ENCODE measurements around the gene UBC. TPM values are rescaled to one million over a fixed set of nuclear protein-coding genes. Genes with fewer than 3 reads are reported as not detected.

UBC gene
- total RNA-seq (2021): 523 and 533 TPM in 2 replicates
- long read RNA-seq, transcript UBC-205 (1 exons, 3,745 nt): minor isoform, 237 of 2,395 reads
- long read RNA-seq, transcript UBC-201 (2 exons, 2,688 nt): major isoform, 2,132 of 2,395 reads
- long read RNA-seq, transcript UBC-204 (2 exons, 624 nt): minor isoform, 8 of 2,395 reads
- long read RNA-seq, partial matches to known transcripts: 3 of 2,395 reads
- long read RNA-seq, other reads (novel, unspliced or antisense): 14 of 2,395 reads

- Histone ChIP-seq H4K8ac (replicated peaks; ENCODE audit: insufficient read length, low read depth, low read length) (no peak within 1 kb of the TSS), H2AK5ac (ENCODE audit: insufficient read length, low read length) (no peak within 1 kb of the TSS), H4K91ac (ENCODE audit: insufficient read length, low read depth, low read length) (no peak within 1 kb of the TSS), H3K27ac (ENCODE audit: insufficient read length, low read depth, low read length) (peak within 1 kb of the TSS; percentile 68), H3K4me2 (ENCODE audit: insufficient read depth, insufficient read length, low read length) (peak within 1 kb of the TSS; percentile 94), H2BK5ac (ENCODE audit: insufficient read length, low read length) (peak within 1 kb of the TSS; percentile 79), H3K23me2 (ENCODE audit: insufficient read length, low read depth, low read length, poor library complexity, severe bottlenecking) (peaks cover 9% of the 10 kb centered on the region), H3K18ac (ENCODE audit: insufficient read length, low read depth, low read length) (peak within 1 kb of the TSS; percentile 97), H3K79me1 (ENCODE audit: insufficient read depth, low read depth, low read length, poor library complexity, severe bottlenecking) (peaks cover 3% of the 10 kb centered on the region), H3K4me1 (ENCODE audit: insufficient read depth, low read length) (peaks cover 8% of the 10 kb centered on the region; the same call in 1 of the 2 replicates), H2AFZ (ENCODE audit: low read length) (peak within 1 kb of the TSS; percentile 19), H2BK120ac (ENCODE audit: low read depth, low read length, poor library complexity, severe bottlenecking) (peak within 1 kb of the TSS; percentile 90), H3K14ac (ENCODE audit: insufficient read depth, low read length) (peak within 1 kb of the TSS; percentile 98), H3K4ac (ENCODE audit: low read depth, low read length) (no peak within 1 kb of the TSS; the same call in 1 of the 2 replicates), H2BK12ac (ENCODE audit: insufficient read length, low read depth, low read length) (no peak within 1 kb of the TSS), H3K9me3 (ENCODE audit: control insufficient read depth, low read depth, low read length) (no peaks in the 10 kb centered on the region), H2BK15ac (ENCODE audit: low read depth, low read length) (no peak within 1 kb of the TSS), H3T11ph (ENCODE audit: low read length) (no peak within 1 kb of the TSS), H4K20me1 (ENCODE audit: control insufficient read depth, insufficient read depth, insufficient read length) (no peaks in the 10 kb centered on the region), H3K23ac (ENCODE audit: insufficient read length, low read depth, low read length) (no peak within 1 kb of the TSS), H3K9ac (ENCODE audit: extremely low read depth, insufficient read length, low read length) (peak within 1 kb of the TSS; percentile 94), H3K79me2 (ENCODE audit: insufficient read depth, low read length) (peaks cover 14% of the 10 kb centered on the region), H4K5ac (ENCODE audit: insufficient read length, low read depth, low read length) (no peak within 1 kb of the TSS), H2BK20ac (ENCODE audit: low read depth, low read length, poor library complexity, severe bottlenecking) (no peak within 1 kb of the TSS), H3K27me3 (ENCODE audit: insufficient read depth, low read length) (no peaks in the 10 kb centered on the region), H3K56ac (ENCODE audit: insufficient read length, low read depth, low read length) (peak within 1 kb of the TSS; percentile 37)
- Mint-ChIP-seq H3K36me3 (ENCODE audit: insufficient read depth in 1 of 3, low read depth in 3 of 3) (peaks cover 32 to 40% (median 36%) of the 10 kb centered on the region in 3 experiments), H3K4me1 (peaks cover 63 to 71% of the 10 kb centered on the region in 2 experiments), H3K4me3 (peak within 1 kb of the TSS; percentile 100), H3K9me3 (peaks cover 4 to 15% of the 10 kb centered on the region in 2 experiments), H3K27ac (peak within 1 kb of the TSS; percentile 100), H3K27me3 (ENCODE audit: low read depth) (peaks cover 6% of the 10 kb centered on the region)
- no CpG with 5 or more reads among the region's 85 CpGs for WGBS (ENCODE audit: extremely low coverage, insufficient read length, low lambda C conversion rate)
- DNase-seq: peak; percentile 89
- TF ChIP-seq, protein P1, sequence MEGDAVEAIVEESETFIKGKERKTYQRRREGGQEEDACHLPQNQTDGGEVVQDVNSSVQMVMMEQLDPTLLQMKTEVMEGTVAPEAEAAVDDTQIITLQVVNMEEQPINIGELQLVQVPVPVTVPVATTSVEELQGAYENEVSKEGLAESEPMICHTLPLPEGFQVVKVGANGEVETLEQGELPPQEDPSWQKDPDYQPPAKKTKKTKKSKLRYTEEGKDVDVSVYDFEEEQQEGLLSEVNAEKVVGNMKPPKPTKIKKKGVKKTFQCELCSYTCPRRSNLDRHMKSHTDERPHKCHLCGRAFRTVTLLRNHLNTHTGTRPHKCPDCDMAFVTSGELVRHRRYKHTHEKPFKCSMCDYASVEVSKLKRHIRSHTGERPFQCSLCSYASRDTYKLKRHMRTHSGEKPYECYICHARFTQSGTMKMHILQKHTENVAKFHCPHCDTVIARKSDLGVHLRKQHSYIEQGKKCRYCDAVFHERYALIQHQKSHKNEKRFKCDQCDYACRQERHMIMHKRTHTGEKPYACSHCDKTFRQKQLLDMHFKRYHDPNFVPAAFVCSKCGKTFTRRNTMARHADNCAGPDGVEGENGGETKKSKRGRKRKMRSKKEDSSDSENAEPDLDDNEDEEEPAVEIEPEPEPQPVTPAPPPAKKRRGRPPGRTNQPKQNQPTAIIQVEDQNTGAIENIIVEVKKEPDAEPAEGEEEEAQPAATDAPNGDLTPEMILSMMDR (conservative IDR thresholded peaks at IDR 0.05): no peak
Measured at GRCh38 chr12:124914392-124915238, at the start of gene UBC. Gene UBC, minus strand, starts transcription at chr12:124914650. Its CDS starts 879 bp downstream, at chr12:124913771.

Data from H9 (cell line).